HepG2 (cell line): ENCODE measurements around the gene TWNK. TPM values are rescaled to one million over a fixed set of nuclear protein-coding genes. Genes with fewer than 3 reads are reported as not detected.
A peak's percentile ranks its signal among the peaks of the same experiment; 100 is the strongest.

ENCODE experiments used
- HNRNPK ChIP-seq: fragments of 200-400 bp; formaldehyde crosslinking; IDR thresholded peaks from 2 replicates; pipeline ENCODE4 v1.6.1; 2018; ENCODE audit warnings: low read length, low read depth, moderate library complexity, mild to moderate bottlenecking; ENCODE audit not compliant: poor library complexity, severe bottlenecking
- KLF16 ChIP-seq, 2 experiments: sonication (generic) in 1 of 2; formaldehyde crosslinking in 1 of 2; IDR thresholded peaks; 2 replicates each; pipeline versions ENCODE4 v1.6.1 to v1.8.0; 2016 to 2023; ENCODE audit warnings: missing genetic modification reagents in 2 of 2, missing compliant biosample characterization in 1 of 2
- MATR3 ChIP-seq: sonication (generic); formaldehyde crosslinking; IDR thresholded peaks from 2 replicates; pipeline ENCODE4 v1.4.0; 2020; ENCODE audit warnings: missing genetic modification reagents
- RBFOX2 ChIP-seq: fragments of 200-400 bp; formaldehyde crosslinking; IDR thresholded peaks from 2 replicates; pipeline ENCODE4 v1.6.1; 2017; ENCODE audit warnings: low read depth, mild to moderate bottlenecking, low read length
- SIX4 ChIP-seq: sonication (generic); formaldehyde crosslinking; IDR thresholded peaks from 2 replicates; pipeline ENCODE4 v1.4.0; 2020; ENCODE audit warnings: missing genetic modification reagents
- SRY ChIP-seq: sonication (generic); formaldehyde crosslinking; IDR thresholded peaks from 2 replicates; pipeline ENCODE4 v1.8.0; 2022; ENCODE audit warnings: mild to moderate bottlenecking, missing genetic modification reagents
- TCF12 ChIP-seq, 2 experiments: fragments of 450-650 bp in 1 of 2; sonication (generic) in 1 of 2; formaldehyde crosslinking in 1 of 2; IDR thresholded peaks; 2 replicates each; pipeline versions ENCODE4 v1.6.1 to v1.8.0; 2017 to 2022; ENCODE audit warnings: antibody characterized with exemption in 1 of 2, mild to moderate bottlenecking in 1 of 2, missing genetic modification reagents in 1 of 2, moderate library complexity in 1 of 2
- WIZ ChIP-seq: sonication (generic); formaldehyde crosslinking; IDR thresholded peaks from 2 replicates; pipeline ENCODE4 v1.5.1; 2020; ENCODE audit warnings: mild to moderate bottlenecking, missing genetic modification reagents
- ZNF207 ChIP-seq: fragments of 450-650 bp; IDR thresholded peaks from 2 replicates; pipeline ENCODE4 v1.6.1; 2016; ENCODE audit warnings: antibody characterized with exemption, borderline replicate concordance
- ZNF230 ChIP-seq: sonication (generic); formaldehyde crosslinking; IDR thresholded peaks from 2 replicates; pipeline ENCODE4 v1.4.0; 2020; ENCODE audit warnings: mild to moderate bottlenecking, missing genetic modification reagents
- ZNF253 ChIP-seq: sonication (generic); formaldehyde crosslinking; IDR thresholded peaks from 2 replicates; pipeline ENCODE4 v1.8.0; 2022; ENCODE audit warnings: mild to moderate bottlenecking, missing genetic modification reagents, borderline replicate concordance
- ZNF329 ChIP-seq: sonication (generic); formaldehyde crosslinking; IDR thresholded peaks from 2 replicates; pipeline ENCODE4 v1.9.0; 2021; ENCODE audit warnings: low read depth, mild to moderate bottlenecking, missing genetic modification reagents
- ZNF678 ChIP-seq: sonication (generic); formaldehyde crosslinking; IDR thresholded peaks from 2 replicates; pipeline ENCODE4 v1.4.0; 2020; ENCODE audit warnings: mild to moderate bottlenecking, missing genetic modification reagents
- polyA plus RNA-seq, 8 experiments: library from polyadenylated mRNA; depleted of rRNA in 3 of 8; stranded (reverse) in 7 of 8; unstranded in 1 of 8; fragments of >200 nt; fragmentation: Illumina TruSeq in 4 of 8; extraction: Trizol in 4 of 8; gene quantifications; 2 replicates each; pipeline versions ENCODE4 v1.2.1 to v1.2.3, GENCODE V29; 2011 to 2016; ENCODE audit warnings: low read depth in 4 of 8, missing spikeins in 1 of 8, mixed read lengths in 1 of 8; ENCODE audit not compliant: insufficient read depth in 1 of 8
- total RNA-seq, 5 experiments: library from RNA; depleted of rRNA; stranded (reverse); fragments of >200 nt; fragmentation: Illumina TruSeq; extraction: Trizol; gene quantifications; 2 replicates each; pipeline ENCODE4 v1.2.3, GENCODE V29; 2016; ENCODE audit warnings: low read depth in 1 of 5
- TF ChIP-seq, protein P1 (sequence below): sonication (generic); formaldehyde crosslinking; IDR thresholded peaks from 2 replicates; pipeline ENCODE4 v1.5.0; 2020; ENCODE audit warnings: missing genetic modification reagents
- TF ChIP-seq, protein P2 (sequence below): sonication (generic); formaldehyde crosslinking; IDR thresholded peaks from 2 replicates; pipeline ENCODE4 v1.5.0; 2020; ENCODE audit warnings: mild to moderate bottlenecking, missing genetic modification reagents, borderline replicate concordance
- TF ChIP-seq, protein P3 (sequence below): sonication (generic); formaldehyde crosslinking; IDR thresholded peaks from 2 replicates; pipeline ENCODE4 v1.8.1; 2023; ENCODE audit warnings: mild to moderate bottlenecking, missing genetic modification reagents
- TF ChIP-seq, protein P4 (sequence below): sonication (generic); formaldehyde crosslinking; IDR thresholded peaks from 2 replicates; pipeline ENCODE4 v1.5.1; 2020; ENCODE audit warnings: mild to moderate bottlenecking, missing genetic modification reagents

Gene TWNK
- total and polyA plus RNA-seq, 2 of the 13 experiments (the other 11 are each of a cell fraction or from before 2014, with no cell fraction given) = 10.7 to 16.5 TPM

DNA sequence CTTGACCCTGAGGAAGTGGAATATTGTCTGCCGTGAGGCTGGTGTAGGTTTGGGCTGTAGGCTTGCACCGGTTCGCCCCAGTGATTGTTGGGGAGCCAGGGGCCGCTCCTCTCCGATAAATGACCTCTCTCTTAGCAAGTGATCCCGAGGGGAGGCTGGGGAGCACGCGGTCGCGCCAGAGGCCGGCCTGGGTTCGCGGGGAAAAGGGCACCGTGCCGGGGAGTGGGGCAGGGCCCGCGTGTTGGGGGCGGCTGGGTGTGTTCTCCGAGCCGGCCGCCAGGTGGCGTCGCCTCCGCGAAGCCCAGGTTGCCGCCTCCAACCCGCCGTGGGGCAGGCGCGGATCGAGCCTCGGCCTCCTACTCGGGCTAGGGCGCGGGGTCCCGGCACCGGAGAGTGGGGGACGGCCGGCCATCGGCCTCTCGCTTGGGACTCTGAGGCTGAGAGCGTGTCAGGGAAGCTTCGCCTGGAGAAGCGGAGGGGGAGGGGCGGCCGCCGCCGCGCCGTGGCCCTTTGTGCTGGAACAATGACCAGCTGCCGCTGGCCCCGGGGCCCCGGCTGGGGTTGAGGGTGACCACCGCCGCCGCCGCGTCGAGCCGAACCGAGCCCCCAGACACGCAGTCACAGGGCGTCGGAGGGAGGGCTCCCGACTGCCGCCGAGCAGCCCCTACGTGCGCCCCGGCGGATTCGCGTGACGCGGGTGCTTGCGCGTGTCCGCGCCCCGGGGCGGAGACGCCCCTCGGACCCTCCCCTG lies 11.8 kb downstream of the TWNK start (continued):
- TF ChIP-seq ZNF230 (CRISPR knock-in tag) (peak; percentile 61; the same call in 1 of the 2 replicates), TCF12 (IDR thresholded peaks at IDR 0.05) (no peak), TCF12 (CRISPR knock-in tag; IDR thresholded peaks at IDR 0.05) (peak; percentile 58; the same call in 1 of the 2 replicates), KLF16 (CRISPR knock-in tag; IDR thresholded peaks at IDR 0.05) (0 out of 4 replicates have a peak, but pooled peaks of 1 of the 2 experiments have one; percentile 57), SIX4 (no peak), RBFOX2 (peak; percentile 97), ZNF329 (CRISPR knock-in tag) (peak; percentile 70; the same call in 1 of the 2 replicates), ZNF253 (CRISPR knock-in tag) (no peak), ZNF207 (no peak), HNRNPK (peak; percentile 71), MATR3 (no peak), WIZ (CRISPR knock-in tag) (peak; percentile 89; the same call in 1 of the 2 replicates), SRY (CRISPR knock-in tag) (peak; percentile 67), ZNF678 (CRISPR knock-in tag) (peak; percentile 84; the same call in 1 of the 2 replicates)
- TF ChIP-seq, protein P1, sequence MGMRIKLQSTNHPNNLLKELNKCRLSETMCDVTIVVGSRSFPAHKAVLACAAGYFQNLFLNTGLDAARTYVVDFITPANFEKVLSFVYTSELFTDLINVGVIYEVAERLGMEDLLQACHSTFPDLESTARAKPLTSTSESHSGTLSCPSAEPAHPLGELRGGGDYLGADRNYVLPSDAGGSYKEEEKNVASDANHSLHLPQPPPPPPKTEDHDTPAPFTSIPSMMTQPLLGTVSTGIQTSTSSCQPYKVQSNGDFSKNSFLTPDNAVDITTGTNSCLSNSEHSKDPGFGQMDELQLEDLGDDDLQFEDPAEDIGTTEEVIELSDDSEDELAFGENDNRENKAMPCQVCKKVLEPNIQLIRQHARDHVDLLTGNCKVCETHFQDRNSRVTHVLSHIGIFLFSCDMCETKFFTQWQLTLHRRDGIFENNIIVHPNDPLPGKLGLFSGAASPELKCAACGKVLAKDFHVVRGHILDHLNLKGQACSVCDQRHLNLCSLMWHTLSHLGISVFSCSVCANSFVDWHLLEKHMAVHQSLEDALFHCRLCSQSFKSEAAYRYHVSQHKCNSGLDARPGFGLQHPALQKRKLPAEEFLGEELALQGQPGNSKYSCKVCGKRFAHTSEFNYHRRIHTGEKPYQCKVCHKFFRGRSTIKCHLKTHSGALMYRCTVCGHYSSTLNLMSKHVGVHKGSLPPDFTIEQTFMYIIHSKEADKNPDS (CRISPR knock-in tag) = no peak
- TF ChIP-seq, protein P2, sequence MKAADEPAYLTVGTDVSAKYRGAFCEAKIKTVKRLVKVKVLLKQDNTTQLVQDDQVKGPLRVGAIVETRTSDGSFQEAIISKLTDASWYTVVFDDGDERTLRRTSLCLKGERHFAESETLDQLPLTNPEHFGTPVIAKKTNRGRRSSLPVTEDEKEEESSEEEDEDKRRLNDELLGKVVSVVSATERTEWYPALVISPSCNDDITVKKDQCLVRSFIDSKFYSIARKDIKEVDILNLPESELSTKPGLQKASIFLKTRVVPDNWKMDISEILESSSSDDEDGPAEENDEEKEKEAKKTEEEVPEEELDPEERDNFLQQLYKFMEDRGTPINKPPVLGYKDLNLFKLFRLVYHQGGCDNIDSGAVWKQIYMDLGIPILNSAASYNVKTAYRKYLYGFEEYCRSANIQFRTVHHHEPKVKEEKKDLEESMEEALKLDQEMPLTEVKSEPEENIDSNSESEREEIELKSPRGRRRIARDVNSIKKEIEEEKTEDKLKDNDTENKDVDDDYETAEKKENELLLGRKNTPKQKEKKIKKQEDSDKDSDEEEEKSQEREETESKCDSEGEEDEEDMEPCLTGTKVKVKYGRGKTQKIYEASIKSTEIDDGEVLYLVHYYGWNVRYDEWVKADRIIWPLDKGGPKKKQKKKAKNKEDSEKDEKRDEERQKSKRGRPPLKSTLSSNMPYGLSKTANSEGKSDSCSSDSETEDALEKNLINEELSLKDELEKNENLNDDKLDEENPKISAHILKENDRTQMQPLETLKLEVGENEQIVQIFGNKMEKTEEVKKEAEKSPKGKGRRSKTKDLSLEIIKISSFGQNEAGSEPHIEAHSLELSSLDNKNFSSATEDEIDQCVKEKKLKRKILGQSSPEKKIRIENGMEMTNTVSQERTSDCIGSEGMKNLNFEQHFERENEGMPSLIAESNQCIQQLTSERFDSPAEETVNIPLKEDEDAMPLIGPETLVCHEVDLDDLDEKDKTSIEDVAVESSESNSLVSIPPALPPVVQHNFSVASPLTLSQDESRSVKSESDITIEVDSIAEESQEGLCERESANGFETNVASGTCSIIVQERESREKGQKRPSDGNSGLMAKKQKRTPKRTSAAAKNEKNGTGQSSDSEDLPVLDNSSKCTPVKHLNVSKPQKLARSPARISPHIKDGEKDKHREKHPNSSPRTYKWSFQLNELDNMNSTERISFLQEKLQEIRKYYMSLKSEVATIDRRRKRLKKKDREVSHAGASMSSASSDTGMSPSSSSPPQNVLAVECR = peak; percentile 83
- TF ChIP-seq, protein P3, sequence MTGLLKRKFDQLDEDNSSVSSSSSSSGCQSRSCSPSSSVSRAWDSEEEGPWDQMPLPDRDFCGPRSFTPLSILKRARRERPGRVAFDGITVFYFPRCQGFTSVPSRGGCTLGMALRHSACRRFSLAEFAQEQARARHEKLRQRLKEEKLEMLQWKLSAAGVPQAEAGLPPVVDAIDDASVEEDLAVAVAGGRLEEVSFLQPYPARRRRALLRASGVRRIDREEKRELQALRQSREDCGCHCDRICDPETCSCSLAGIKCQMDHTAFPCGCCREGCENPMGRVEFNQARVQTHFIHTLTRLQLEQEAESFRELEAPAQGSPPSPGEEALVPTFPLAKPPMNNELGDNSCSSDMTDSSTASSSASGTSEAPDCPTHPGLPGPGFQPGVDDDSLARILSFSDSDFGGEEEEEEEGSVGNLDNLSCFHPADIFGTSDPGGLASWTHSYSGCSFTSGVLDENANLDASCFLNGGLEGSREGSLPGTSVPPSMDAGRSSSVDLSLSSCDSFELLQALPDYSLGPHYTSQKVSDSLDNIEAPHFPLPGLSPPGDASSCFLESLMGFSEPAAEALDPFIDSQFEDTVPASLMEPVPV (CRISPR knock-in tag) = peak; percentile 96
- TF ChIP-seq, protein P4, sequence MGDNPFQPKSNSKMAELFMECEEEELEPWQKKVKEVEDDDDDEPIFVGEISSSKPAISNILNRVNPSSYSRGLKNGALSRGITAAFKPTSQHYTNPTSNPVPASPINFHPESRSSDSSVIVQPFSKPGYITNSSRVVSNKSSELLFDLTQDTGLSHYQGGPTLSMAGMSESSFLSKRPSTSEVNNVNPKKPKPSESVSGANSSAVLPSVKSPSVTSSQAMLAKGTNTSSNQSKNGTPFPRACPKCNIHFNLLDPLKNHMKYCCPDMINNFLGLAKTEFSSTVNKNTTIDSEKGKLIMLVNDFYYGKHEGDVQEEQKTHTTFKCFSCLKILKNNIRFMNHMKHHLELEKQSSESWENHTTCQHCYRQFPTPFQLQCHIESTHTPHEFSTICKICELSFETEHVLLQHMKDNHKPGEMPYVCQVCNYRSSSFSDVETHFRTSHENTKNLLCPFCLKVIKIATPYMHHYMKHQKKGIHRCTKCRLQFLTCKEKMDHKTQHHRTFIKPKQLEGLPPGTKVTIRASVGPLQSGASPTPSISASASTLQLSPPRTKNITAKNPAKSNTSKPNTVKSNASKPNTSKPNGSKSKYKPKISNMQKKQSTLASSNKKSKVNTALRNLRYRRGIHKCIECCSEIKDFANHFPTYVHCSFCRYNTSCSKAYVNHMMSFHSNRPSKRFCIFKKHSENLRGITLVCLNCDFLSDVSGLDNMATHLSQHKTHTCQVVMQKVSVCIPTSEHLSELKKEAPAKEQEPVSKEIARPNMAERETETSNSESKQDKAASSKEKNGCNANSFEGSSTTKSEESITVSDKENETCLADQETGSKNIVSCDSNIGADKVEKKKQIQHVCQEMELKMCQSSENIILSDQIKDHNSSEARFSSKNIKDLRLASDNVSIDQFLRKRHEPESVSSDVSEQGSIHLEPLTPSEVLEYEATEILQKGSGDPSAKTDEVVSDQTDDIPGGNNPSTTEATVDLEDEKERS (CRISPR knock-in tag) = no peak
